ENCODE measurements around the gene THBD.

Gene THBD

GRCh38 chr20:23043376-23043775 lies 6.1 kb downstream of the THBD start:
- Histone ChIP-seq H3K27ac (ENCODE audit: low read length) (no peak overlapping the region), H3K36me3 (ENCODE audit: control insufficient read depth in 1 of 2, insufficient read depth in 2 of 2, low read length in 2 of 2) (no peaks in the 10 kb centered on the region), H3K9me3 (ENCODE audit: control insufficient read depth in 1 of 2, low read length in 2 of 2) (no peaks in the 10 kb centered on the region), H3K4me1 (ENCODE audit: control insufficient read depth in 1 of 2, insufficient read depth in 2 of 2, low read length in 2 of 2) (peaks cover 0 to 15% of the 10 kb centered on the region in 2 donors), H3K4me3 (ENCODE audit: low read depth in 1 of 2, low read length in 2 of 2) (no peak overlapping the region), H3K27me3 (ENCODE audit: low read depth, low read length) (peaks cover 14% of the 10 kb centered on the region)

DNA sequence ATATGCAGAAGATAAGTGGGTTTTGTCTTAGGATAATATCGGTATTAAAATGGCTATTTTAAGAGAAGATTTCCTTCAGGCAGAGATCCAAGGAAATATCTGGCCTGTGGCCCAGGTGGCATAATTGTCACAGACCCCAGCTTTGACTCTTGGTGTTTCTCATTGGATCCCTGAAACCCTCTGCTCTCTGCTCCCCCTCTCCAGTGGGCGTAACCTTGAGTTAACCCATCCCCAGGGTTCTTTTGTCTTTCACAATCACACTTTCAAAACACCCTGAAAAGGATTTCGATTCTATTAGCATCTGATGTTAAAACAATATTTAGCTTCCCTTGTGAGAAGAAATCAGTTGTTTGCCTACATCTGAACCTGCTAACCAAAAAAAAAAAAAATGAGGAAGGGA lies 7.2 kb downstream of the THBD start:
- H3K9me3 ChIP-seq (ENCODE audit: control insufficient read depth in 1 of 2, low read length in 2 of 2), result no peaks in the 10 kb centered on the region
- H3K36me3 ChIP-seq (ENCODE audit: control insufficient read depth in 1 of 2, insufficient read depth in 2 of 2, low read length in 2 of 2), result no peaks in the 10 kb centered on the region

GRCh38 chr20:23039885-23040508 lies 9.5 kb downstream of the THBD start:
- no peak overlapping the region for H3K27ac ChIP-seq (ENCODE audit: low read length)
- no peaks in the 10 kb centered on the region for H3K9me3 ChIP-seq (ENCODE audit: control insufficient read depth in 1 of 2, low read length in 2 of 2)
- peaks cover 0 to 5% of the 10 kb centered on the region in 2 donors for H3K4me1 ChIP-seq (ENCODE audit: control insufficient read depth in 1 of 2, insufficient read depth in 2 of 2, low read length in 2 of 2)
- no peaks in the 10 kb centered on the region for H3K36me3 ChIP-seq (ENCODE audit: control insufficient read depth in 1 of 2, insufficient read depth in 2 of 2, low read length in 2 of 2)
- H3K4me3 ChIP-seq (ENCODE audit: low read depth in 1 of 2, low read length in 2 of 2), result no peak overlapping the region
- H3K27me3 ChIP-seq (ENCODE audit: low read depth, low read length), result peaks cover 9% of the 10 kb centered on the region

More for the DNA sequence above, 7.2 kb downstream of the THBD start:
- peaks cover 0 to 5% of the 10 kb centered on the region in 2 donors for H3K4me1 ChIP-seq (ENCODE audit: control insufficient read depth in 1 of 2, insufficient read depth in 2 of 2, low read length in 2 of 2)
- H3K27ac ChIP-seq (ENCODE audit: low read length), result no peak overlapping the region
- no peak overlapping the region for H3K4me3 ChIP-seq (ENCODE audit: low read depth in 1 of 2, low read length in 2 of 2)
- peaks cover 5% of the 10 kb centered on the region for H3K27me3 ChIP-seq (ENCODE audit: low read depth, low read length)

DNA sequence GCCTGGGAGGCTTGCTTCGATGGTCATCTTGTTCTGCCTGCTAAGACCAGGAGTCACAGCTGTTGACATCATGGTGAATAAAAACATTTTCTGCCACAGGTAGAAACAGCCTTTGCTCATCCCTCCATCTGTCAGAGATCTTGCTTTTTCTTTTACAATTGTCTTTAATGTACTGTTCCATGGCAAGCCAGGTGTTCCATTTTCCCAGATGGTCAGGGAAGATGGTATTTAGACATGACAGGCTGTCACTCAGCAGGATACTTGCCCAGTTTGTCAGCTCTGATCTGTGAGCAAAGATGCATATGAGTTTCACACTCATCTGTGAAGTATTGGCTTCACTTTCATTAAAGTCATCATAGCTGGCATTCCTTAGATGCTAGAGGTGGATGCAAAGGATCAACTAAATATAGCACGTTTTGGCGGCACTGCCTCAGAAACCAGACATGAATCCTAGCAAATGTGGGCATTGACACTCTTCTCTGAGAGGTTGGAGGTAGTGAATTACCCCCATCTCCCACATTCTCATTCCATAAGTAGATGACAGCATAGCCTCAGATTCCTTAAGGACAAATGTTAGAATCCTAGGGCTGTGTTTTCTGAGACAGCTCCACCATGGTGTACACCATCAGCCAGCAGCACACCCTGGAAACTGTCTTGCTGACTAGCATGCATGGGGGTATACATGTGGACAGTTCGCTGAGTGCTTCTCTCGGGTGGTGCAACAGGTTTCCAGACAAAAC lies 10.2 kb downstream of the THBD start:
- peaks cover 0 to 5% of the 10 kb centered on the region in 2 donors for H3K4me1 ChIP-seq (ENCODE audit: control insufficient read depth in 1 of 2, insufficient read depth in 2 of 2, low read length in 2 of 2)
- H3K27me3 ChIP-seq (ENCODE audit: low read depth, low read length), result peaks cover 14% of the 10 kb centered on the region
- H3K36me3 ChIP-seq (ENCODE audit: control insufficient read depth in 1 of 2, insufficient read depth in 2 of 2, low read length in 2 of 2), result no peaks in the 10 kb centered on the region
- no peaks in the 10 kb centered on the region for H3K9me3 ChIP-seq (ENCODE audit: control insufficient read depth in 1 of 2, low read length in 2 of 2)
- H3K4me3 ChIP-seq (ENCODE audit: low read depth in 1 of 2, low read length in 2 of 2), result no peak overlapping the region
- no peak overlapping the region for H3K27ac ChIP-seq (ENCODE audit: low read length)

DNA sequence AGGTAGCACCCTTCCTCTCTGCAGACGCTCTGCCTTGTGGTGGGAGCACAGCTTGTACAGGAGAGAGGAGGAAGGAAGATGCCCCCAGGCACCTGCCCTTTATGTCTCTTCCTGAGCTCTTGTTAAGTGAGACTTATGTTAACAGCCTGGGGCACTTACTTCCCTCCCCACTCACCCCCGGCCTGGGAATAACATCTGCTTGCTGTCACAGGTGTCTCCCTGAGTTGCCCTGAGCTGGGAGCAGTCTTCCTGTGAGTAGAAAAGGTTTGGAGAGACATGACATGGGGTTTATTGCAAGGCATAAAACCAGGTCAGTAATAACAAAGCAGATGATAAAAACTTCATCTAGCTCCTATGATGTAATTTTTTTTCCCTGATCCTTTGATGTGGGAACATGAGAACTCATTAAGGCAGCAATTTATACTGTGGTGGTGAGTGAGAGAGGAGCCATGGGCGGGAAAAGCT lies 12.4 kb downstream of the THBD start:
- no peaks in the 10 kb centered on the region for H3K36me3 ChIP-seq (ENCODE audit: control insufficient read depth in 1 of 2, insufficient read depth in 2 of 2, low read length in 2 of 2)
- no peak overlapping the region for H3K27ac ChIP-seq (ENCODE audit: low read length)
- no peaks in the 10 kb centered on the region for H3K9me3 ChIP-seq (ENCODE audit: control insufficient read depth in 1 of 2, low read length in 2 of 2)
- peaks cover 17% of the 10 kb centered on the region for H3K27me3 ChIP-seq (ENCODE audit: low read depth, low read length)
- H3K4me3 ChIP-seq (ENCODE audit: low read depth in 1 of 2, low read length in 2 of 2), result no peak overlapping the region
- H3K4me1 ChIP-seq (ENCODE audit: control insufficient read depth in 1 of 2, insufficient read depth in 2 of 2, low read length in 2 of 2), result peaks cover 0 to 5% of the 10 kb centered on the region in 2 donors

DNA sequence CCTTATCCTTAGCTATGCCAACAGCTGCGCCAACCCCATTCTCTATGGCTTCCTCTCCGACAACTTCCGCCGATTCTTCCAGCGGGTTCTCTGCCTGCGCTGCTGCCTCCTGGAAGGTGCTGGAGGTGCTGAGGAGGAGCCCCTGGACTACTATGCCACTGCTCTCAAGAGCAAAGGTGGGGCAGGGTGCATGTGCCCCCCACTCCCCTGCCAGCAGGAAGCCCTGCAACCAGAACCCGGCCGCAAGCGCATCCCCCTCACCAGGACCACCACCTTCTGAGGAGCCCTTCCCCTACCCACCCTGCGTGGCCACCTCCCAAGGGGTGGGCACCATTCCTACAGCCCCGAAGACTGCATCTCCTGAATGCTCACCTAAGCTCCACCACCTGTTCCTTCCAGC lies 13.1 kb downstream of the THBD start:
- H3K4me3 ChIP-seq (ENCODE audit: low read depth in 1 of 2, low read length in 2 of 2), result no peak overlapping the region
- H3K27me3 ChIP-seq (ENCODE audit: low read depth, low read length), result peaks cover 17% of the 10 kb centered on the region
- no peak overlapping the region for H3K27ac ChIP-seq (ENCODE audit: low read length)
- H3K36me3 ChIP-seq (ENCODE audit: control insufficient read depth in 1 of 2, insufficient read depth in 2 of 2, low read length in 2 of 2), result no peaks in the 10 kb centered on the region
- H3K4me1 ChIP-seq (ENCODE audit: control insufficient read depth in 1 of 2, insufficient read depth in 2 of 2, low read length in 2 of 2), result peaks cover 0 to 5% of the 10 kb centered on the region in 2 donors
- H3K9me3 ChIP-seq (ENCODE audit: control insufficient read depth in 1 of 2, low read length in 2 of 2), result no peaks in the 10 kb centered on the region

GRCh38 chr20:23035731-23036130 lies 13.7 kb downstream of the THBD start:
- Histone ChIP-seq H3K27me3 (ENCODE audit: low read depth, low read length) (peaks cover 17% of the 10 kb centered on the region), H3K9me3 (ENCODE audit: control insufficient read depth in 1 of 2, low read length in 2 of 2) (no peaks in the 10 kb centered on the region), H3K4me3 (ENCODE audit: low read depth in 1 of 2, low read length in 2 of 2) (no peak overlapping the region), H3K4me1 (ENCODE audit: control insufficient read depth in 1 of 2, insufficient read depth in 2 of 2, low read length in 2 of 2) (peaks cover 0 to 5% of the 10 kb centered on the region in 2 donors), H3K27ac (ENCODE audit: low read length) (no peak overlapping the region), H3K36me3 (ENCODE audit: control insufficient read depth in 1 of 2, insufficient read depth in 2 of 2, low read length in 2 of 2) (no peaks in the 10 kb centered on the region)

DNA sequence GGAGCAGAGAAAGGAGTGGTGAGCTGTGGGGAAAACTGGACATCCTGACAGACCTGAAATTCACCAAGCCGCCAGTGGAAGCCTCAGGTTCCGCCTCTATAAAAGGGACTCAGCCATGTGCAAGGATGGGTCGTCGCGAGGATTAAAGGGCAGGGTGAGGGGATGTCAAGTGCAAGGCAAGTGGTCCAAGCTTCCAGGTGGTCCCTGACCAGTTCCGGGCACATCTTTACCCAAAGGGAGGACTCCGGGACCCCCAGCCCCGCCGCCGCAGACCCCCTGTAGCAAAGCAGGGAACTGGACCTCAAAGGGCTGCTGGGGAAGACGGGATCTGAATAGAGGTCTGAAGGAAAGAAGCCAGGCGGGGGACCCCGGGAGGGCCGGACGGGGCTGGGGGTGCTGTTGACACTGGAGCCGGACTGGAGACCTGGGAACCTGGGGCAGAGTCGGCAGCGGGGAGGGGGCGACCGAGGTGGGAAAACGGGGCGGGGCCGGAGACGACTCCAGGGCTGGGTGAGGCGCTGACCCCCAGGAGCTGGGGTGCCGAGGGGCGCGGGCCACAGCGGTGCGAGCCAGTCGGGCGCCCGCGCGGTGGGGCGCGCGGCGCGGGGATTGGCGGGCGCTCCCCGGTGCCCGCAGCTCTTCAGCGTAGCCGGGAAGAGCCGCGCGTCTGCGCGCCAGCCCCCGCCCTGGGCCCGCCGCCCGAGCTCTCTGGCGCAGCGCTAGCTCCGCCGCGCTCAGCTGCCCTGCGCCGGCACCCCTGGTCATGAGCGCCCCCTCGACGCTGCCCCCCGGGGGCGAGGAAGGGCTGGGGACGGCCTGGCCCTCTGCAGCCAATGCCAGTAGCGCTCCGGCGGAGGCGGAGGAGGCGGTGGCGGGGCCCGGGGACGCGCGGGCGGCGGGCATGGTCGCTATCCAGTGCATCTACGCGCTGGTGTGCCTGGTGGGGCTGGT lies 14.5 kb downstream of the THBD start, which contains the start of gene SSTR4:
SSTR4 (plus strand) TSS at position 592 of the 951 bp plus-strand sequence; CDS start at position 764, 172 bp downstream.
- no peaks in the 10 kb centered on the region for H3K9me3 ChIP-seq (ENCODE audit: control insufficient read depth in 1 of 2, low read length in 2 of 2)
- peaks cover 0 to 4% of the 10 kb centered on the region in 2 donors for H3K4me1 ChIP-seq (ENCODE audit: control insufficient read depth in 1 of 2, insufficient read depth in 2 of 2, low read length in 2 of 2)
- no peaks in the 10 kb centered on the region for H3K36me3 ChIP-seq (ENCODE audit: control insufficient read depth in 1 of 2, insufficient read depth in 2 of 2, low read length in 2 of 2)
- H3K27ac ChIP-seq (ENCODE audit: low read length), result no peak within 1 kb of the TSS
- H3K27me3 ChIP-seq (ENCODE audit: low read depth, low read length), result peaks cover 17% of the 10 kb centered on the region
- H3K4me3 ChIP-seq (ENCODE audit: low read depth in 1 of 2, low read length in 2 of 2), result no peak within 1 kb of the TSS

DNA sequence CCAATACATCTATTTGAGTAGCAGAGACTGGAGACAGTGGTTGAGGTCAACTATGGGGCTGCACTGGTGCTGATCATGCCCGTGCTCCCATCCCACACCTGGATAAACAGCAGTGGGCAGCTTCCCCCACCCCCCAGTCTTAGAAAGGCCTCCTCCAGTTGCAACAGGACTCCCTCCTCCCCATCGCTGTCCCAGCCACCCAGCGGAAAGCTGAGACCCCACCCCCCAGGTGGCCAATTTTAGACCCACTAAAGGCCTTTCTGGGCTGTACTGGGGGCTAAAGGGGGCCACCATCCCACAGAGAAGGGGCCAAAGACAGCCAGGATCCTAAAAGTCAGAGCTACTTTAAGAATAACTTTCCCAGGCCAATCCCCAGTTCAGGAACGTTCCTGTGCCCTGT lies 15.6 kb downstream of the THBD start:
- Histone ChIP-seq H3K27me3 (ENCODE audit: low read depth, low read length) (peaks cover 17% of the 10 kb centered on the region), H3K9me3 (ENCODE audit: control insufficient read depth in 1 of 2, low read length in 2 of 2) (no peaks in the 10 kb centered on the region), H3K4me3 (ENCODE audit: low read depth in 1 of 2, low read length in 2 of 2) (no peak overlapping the region), H3K27ac (ENCODE audit: low read length) (no peak overlapping the region), H3K36me3 (ENCODE audit: control insufficient read depth in 1 of 2, insufficient read depth in 2 of 2, low read length in 2 of 2) (no peaks in the 10 kb centered on the region), H3K4me1 (ENCODE audit: control insufficient read depth in 1 of 2, insufficient read depth in 2 of 2, low read length in 2 of 2) (no peaks in the 10 kb centered on the region)

DNA sequence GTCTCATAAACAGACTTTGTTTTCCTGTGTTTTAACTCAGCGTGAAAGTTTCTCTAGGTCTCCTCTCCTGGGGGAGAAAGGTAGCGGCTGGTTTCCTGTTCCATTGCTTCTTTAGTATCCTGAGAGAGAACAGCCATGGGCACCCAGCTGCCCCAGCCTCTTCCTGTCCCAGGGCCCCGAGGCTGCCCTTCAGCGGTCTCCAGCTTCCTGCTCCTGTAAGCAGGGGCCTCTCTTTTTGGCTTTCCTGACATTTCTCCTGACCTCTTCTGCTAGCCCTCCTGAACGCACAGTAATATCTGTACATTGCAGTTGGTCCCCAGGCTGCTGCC lies 16.8 kb downstream of the THBD start:
- no peak overlapping the region for H3K4me3 ChIP-seq (ENCODE audit: low read depth in 1 of 2, low read length in 2 of 2)
- no peaks in the 10 kb centered on the region for H3K4me1 ChIP-seq (ENCODE audit: control insufficient read depth in 1 of 2, insufficient read depth in 2 of 2, low read length in 2 of 2)
- H3K36me3 ChIP-seq (ENCODE audit: control insufficient read depth in 1 of 2, insufficient read depth in 2 of 2, low read length in 2 of 2), result no peaks in the 10 kb centered on the region
- peaks cover 12% of the 10 kb centered on the region for H3K27me3 ChIP-seq (ENCODE audit: low read depth, low read length)
- no peaks in the 10 kb centered on the region for H3K9me3 ChIP-seq (ENCODE audit: control insufficient read depth in 1 of 2, low read length in 2 of 2)
- no peak overlapping the region for H3K27ac ChIP-seq (ENCODE audit: low read length)
